Measurements from ENCODE around the gene CATSPERD.

Gene CATSPERD, protein sequence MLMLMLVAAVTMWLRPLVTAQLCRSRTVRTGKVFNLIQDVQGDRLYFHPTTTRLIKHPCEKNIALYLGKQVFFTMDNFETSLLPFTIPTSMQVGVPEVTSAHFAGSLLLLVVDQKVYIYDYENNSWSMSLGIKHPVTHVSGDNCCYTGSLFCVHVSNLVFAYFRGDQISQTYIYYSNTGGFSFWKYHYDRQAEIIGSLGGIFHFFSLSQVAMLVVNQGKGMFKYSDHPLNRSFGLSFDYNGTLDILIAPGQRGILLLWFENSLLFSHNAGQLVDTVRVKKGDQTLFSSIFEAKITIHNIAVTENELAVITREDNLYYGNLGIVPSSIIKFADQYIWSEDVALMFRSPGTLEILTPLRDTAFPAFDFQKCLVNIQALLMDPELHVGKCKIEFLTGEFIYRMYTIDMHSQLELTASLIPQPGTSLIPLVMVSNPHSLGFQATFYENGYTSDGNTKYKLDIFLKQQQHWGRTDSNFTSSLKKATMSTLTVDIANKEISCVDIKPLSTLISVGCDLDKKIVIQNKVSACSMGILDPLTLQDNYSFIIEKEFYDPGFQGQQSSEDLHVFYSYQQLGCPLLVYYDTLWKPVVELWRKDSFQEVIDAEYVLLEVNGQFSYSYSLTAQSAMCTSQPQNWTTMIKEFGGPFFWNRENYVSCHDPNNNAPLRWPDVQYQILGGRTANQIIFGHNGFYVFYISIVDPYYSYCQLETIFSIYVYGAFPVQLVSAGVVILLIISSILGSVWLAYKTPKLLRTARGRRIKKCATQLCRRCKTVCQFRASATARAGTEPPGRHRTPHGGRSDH

GRCh38 chr19:5719961-5720790 is at the start of gene CATSPERD, which contains the start of gene LONP1:
Gene CATSPERD, plus strand, starts transcription at chr19:5720637. Its CDS starts 101 bp downstream, at chr19:5720738.
Gene LONP1, minus strand, starts transcription at chr19:5720146. Its CDS starts 14 bp downstream, at chr19:5720132.
- peak; percentile 98 for DNase-seq

GRCh38 chr19:5671600-5671999 is 48.8 kb upstream of the CATSPERD start:
- no peak for DNase-seq

DNA sequence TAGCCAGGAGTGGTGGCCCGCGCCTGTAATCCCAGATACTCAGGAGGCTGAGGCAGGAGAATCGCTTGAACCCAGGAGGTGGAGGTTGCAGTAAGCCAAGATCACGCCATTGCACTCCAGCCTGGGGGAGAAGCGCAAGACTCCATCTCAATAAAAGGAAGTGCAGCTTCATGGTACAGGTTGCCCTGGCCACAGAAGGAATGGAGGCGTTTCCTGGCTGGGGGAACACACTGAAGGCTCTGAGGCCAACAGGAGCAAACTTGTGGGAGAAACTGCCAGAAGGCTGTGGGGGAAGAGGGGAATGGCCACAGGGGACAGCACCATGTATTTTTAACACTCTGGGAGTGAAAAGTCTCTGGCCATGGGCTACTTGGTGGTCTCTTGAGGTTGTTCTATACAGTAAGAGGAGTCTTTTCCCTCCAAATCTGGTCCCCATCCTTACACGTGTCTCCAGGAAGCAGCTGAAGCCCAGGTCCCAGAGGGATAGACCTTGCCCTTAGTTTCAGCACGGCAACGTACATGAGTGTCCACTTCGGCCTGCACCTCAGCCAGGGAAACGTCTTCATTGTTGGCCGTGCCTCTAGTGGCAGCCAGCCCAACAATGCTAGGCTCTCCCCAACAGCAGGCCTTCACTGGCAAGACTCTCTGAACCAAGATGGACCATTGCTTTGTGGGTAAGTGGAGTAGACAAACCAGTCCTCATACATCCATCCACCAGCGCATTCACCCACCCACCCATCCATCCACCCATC is 47.6 kb upstream of the CATSPERD start:
- no peak for DNase-seq

- no peak for DNase-seq
Observed at GRCh38 chr19:5673752-5674151, 46.7 kb upstream of the CATSPERD start.

GRCh38 chr19:5674714-5675113 is 45.7 kb upstream of the CATSPERD start:
- no peak for DNase-seq

- DNase-seq: no peak
Observed at GRCh38 chr19:5676105-5676771, 44.2 kb upstream of the CATSPERD start.

DNA sequence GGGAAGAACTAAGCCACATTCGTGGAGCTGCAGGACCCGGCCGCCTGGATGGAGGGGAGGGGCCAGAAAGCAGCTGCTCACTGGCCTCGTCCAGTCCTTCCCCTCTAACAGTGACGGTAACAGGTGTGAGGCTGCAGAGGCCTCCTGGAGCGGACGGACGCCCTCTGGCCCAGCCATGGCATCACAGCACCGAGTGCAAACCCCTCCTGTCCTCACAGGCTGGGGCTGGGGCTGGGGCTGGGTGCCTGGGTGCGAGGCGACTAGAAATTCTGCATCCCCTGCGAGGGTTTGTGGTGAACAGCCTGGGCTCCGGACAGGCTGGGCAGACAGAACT is 43.7 kb upstream of the CATSPERD start:
- no peak for DNase-seq

GRCh38 chr19:5677136-5677535 is 43.3 kb upstream of the CATSPERD start:
- DNase-seq: no peak

DNA sequence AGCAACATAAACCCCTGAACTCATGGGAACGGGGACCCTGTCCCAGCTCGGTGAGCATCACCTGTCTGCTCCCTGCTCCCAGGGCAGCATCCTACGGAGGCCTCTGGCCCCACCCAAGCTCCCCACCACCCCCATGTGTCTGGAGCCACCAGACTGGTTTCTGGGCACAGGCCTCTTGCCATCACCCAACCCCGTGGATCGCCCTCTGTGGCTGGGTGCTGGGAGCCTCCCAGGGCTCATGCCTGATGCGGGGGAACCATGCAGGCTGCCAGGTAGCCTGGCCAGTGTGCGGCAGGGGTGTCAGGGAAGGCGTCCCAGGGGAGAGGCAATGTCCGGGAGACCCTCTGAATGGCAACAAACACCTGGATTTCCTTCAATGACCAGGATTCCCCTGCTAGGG is 42.9 kb upstream of the CATSPERD start:
- no peak for DNase-seq

GRCh38 chr19:5678071-5678718 is 42.2 kb upstream of the CATSPERD start:
- no peak for DNase-seq

- DNase-seq: no peak
Observed at GRCh38 chr19:5679289-5680083, 41.0 kb upstream of the CATSPERD start.

DNA sequence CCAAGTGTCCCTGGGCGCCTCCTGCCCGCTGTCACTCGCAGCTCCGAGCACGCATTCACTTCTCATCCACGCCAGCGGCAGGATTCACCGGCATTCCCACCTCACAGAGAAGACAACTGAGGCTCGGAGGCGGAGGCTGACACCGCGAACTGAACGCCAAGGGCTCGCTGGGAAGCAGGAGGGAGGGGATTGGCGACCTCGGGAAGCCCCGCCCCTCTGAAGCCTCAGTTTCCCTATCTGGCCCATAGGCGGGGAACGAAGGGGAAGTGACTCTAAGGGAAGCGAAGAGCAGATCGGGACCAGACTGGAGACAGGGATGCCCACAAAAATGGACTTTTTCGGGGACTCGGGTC is 40.4 kb upstream of the CATSPERD start:
- no peak for DNase-seq

DNA sequence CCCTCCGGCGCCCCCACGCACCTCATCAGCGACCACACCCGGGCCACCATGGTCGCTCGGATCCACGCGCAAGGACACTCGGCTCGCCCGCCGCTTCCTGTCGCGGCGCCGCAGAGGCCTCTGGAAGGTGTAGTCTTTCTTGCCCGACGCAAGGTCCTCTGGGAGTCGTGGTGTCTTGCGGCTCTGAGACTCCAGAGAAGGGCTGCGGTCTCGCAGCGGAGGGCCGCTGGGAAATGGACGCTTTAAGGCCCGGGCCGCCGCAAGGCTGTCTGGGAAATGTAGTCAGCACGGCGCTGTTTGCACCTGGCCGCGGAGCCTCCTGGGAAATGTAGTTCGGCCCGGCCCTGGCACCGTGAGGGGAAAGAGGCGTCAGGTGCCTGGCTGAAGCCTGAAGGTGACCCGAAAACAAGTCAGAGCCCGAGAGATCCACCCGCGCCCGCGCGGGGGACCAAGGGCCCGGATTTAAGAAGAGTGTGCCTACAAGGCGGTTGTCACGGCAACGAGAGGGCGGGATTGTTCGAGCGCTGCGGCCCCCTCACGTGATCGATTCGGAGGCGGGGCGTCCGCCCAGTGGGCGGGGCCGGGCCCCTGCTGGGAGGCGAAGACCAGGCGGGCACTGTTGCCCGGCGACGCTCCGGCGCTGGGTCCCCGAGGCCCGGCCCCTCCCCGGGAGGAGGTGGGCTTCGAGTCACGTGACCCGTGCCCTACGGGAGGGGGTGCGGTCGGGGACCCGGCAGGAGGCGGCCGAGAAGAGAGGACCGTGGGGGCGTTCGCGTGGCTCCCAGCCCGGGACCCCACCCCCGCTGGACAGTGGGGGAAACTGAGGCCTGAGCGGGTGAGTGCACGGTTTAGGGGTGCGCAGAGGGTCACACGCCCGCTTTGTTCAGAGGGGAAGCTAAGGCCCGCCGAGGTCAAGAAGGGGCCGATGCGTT is 39.7 kb upstream of the CATSPERD start, which contains the start of the genes HSD11B1L and MICOS13:
HSD11B1L (plus strand) TSS at position 591 of the 932 bp plus-strand sequence. CDS start 3,806 bp downstream, outside the sequence.
MICOS13 (minus strand) TSS at position 80 of the 932 bp plus-strand sequence; CDS start at position 50, 30 bp downstream.
- peak; percentile 96 for DNase-seq

- no peak for DNase-seq
Observed at GRCh38 chr19:5681391-5682106, 38.9 kb upstream of the CATSPERD start.

GRCh38 chr19:5682107-5682482 is 38.3 kb upstream of the CATSPERD start:
- no peak for DNase-seq

DNA sequence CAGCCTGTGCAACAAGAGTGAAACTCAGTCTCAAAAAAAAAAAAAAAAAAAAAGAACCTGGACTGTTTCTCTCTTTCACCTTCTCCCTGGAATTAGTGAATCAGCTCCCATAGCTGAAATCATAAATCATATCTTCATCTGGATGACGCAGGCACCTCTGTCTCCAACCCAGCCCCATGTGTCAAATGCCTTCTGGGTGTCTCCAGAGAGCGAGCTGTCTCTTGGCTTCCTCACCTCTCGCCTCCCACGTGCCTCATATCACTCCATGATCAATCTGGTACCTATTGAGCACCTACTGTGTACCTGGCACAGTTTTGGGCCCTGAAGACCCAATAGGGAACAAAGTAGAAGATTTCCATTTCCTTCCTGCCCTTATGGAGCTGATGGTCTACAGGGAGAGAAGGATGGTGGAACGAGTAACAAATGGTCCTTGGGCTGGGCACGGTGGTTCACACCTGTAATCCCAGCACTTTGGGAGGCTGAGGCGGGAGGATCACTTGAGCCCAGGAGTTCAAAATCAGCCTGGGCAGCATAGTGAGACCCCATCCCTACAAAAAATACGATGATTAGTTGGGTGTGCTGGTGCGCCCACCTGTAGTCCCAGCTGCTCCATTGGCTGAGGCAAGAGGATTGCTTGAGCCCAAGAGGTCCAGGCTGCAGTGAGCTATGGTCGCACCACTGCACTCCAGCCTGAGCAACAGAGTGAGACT is 37.1 kb upstream of the CATSPERD start:
- no peak for DNase-seq

DNA sequence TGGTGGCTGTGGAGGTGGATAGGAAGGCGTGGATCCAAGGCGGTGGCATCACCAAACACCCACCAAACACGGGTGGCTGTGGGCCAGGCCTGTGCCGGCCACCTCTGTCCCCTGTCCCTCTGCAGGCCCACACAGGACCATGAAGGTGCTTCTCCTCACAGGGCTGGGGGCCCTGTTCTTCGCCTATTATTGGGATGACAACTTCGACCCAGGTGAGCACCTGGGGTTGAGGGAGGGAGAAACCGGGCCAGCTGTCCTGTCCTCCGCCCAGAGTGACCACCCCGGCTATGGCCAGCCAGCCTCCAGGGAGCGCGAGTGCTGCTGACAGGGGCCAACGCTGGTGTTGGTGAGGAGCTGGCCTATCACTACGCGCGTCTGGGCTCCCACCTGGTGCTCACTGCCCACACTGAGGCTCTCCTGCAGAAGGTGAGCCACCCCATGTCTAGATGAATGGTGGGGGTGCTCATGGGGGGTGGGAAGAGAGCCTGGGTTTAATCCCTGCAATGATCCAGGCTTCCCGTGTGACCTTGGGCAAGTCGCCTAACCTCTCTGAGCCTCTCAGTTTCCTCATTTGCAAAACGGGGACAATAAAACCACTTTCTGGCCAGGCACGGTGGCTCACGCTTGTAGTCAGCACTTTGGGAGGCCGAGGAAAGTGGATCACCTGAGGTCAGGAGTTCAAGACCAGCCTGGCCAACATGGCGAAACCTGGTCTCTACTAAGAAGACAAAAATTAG is 35.6 kb upstream of the CATSPERD start:
- no peak for DNase-seq

All from NK-92 treated with Interleukin-12 subunit alpha and Interleukin-12 subunit beta, amount 100 ng/mL, for 24 hours (cell line).